Measurements from ENCODE around the gene DMD.

DNA sequence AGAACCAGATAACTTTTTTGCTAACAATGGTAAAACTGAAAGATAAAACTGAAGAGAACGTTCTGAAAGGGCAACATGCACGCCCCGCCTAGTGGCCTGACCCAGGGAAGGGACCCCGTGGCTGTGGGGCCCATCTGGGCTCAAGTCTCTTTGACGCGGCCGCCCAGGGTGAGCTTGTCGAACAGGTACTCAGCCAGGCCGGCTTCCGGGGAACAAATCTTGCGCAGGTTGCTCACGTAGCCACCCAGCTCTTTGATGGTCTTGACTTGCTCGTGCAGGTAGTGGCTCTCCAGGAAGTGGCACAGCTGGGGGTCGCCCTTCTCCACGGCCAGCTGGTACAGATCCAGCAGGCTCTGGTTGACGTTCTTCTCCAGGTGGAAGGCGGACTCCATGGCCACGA is 2140.1 kb downstream of the DMD start:
- no peak for TF ChIP-seq EP300 (conservative IDR thresholded peaks at IDR 0.05; ENCODE audit: poor library complexity, severe bottlenecking)
- TF ChIP-seq CTCF (IDR thresholded peaks at IDR 0.05; ENCODE audit: poor library complexity, severe bottlenecking): no peak
- no peak for TF ChIP-seq EZH2 (IDR thresholded peaks at IDR 0.05; ENCODE audit: borderline replicate concordance, insufficient read depth, low read length, poor library complexity, severe bottlenecking)
- TF ChIP-seq SMC3 (conservative IDR thresholded peaks at IDR 0.05; ENCODE audit: poor library complexity): no peak
- no peak for TF ChIP-seq MXI1 (conservative IDR thresholded peaks at IDR 0.05; ENCODE audit: poor library complexity, severe bottlenecking)
- no peak for TF ChIP-seq TAF1 (IDR thresholded peaks at IDR 0.05; ENCODE audit: low read depth)
- TF ChIP-seq POLR2AphosphoS5 (IDR thresholded peaks at IDR 0.05): no peak
